Heart left ventricle (tissue), 13 donors: Measurements from ENCODE around the gene EMC10.

Source experiments
- POLR2A ChIP-seq, 2 donors: fragments of 450-650 bp; IDR thresholded peaks; one replicate each; pipeline ENCODE4 v1.6.1; 2017; ENCODE audit warnings: antibody characterized with exemption in 2 of 2, mild to moderate bottlenecking in 2 of 2, moderate library complexity in 2 of 2
- TF ChIP-seq, protein P1 (sequence below), 12 donors: fragments of 200-600 bp; sonication (generic) in 4 of 12; IDR thresholded peaks; one replicate each; pipeline versions ENCODE4 v1.5.0 to v1.8.0; 2018 to 2022; ENCODE audit warnings: antibody characterized with exemption in 12 of 12, mild to moderate bottlenecking in 5 of 12
- donor health status: ischemic (EF 13 %, LVEDD 7.1; RV severe dilation, severe dysfunction).
- donor health status: DM: no; HTN: yes; CAD: no.
- donor health status: DM: no; HTN: no; CAD: no.
- donor health status: ischemic (EF 25% LVEDD 6.9; RV normal size, moderate dysfunction).
- donor health status: ischemic (EF 25% LVEDD 5.7; RV mildly dilated, moderate dysfunction).
- donor health status: ischemic (EF 35%, LVEDD 5.7; RV mildly dilated, moderate dysfunction).
- donor health status: nonischemic (EF 11% LVEDD 7.7; RV severe dilation, severe dysfunction).
- donor health status: DM: yes; HTN: yes; CAD: no.
- donor health status: PGD.
- donor health status: ischemic (EF 29% LVEDD 5.4; RV normal size, mild dysfunction).
- donor health status: nonischemic (EF 23%, LVEDD 6.1; RV moderate dilation, normal function).

DNA sequence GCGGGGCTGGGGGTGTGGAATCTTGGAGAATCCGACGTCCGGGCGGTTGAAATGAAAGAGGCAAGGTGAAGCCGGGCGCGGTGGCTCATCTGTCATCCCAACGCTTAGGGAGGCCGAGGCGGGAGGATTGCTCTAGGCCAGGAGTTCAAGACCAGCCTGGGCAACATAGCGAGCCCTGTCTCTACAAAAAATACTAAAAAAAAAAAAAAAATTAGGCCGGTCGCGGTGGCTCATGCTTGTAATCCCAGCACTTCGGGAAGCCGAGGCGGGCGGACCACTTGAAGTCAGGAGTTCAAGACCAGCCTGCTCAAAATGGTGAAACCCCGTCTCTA lies 566 bp downstream of the EMC10 start:
- TF ChIP-seq, protein P1, sequence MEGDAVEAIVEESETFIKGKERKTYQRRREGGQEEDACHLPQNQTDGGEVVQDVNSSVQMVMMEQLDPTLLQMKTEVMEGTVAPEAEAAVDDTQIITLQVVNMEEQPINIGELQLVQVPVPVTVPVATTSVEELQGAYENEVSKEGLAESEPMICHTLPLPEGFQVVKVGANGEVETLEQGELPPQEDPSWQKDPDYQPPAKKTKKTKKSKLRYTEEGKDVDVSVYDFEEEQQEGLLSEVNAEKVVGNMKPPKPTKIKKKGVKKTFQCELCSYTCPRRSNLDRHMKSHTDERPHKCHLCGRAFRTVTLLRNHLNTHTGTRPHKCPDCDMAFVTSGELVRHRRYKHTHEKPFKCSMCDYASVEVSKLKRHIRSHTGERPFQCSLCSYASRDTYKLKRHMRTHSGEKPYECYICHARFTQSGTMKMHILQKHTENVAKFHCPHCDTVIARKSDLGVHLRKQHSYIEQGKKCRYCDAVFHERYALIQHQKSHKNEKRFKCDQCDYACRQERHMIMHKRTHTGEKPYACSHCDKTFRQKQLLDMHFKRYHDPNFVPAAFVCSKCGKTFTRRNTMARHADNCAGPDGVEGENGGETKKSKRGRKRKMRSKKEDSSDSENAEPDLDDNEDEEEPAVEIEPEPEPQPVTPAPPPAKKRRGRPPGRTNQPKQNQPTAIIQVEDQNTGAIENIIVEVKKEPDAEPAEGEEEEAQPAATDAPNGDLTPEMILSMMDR (IDR thresholded peaks at IDR 0.05): no peak
- TF ChIP-seq POLR2A (IDR thresholded peaks at IDR 0.05): no peak
